HG02571 (cell line): ENCODE measurements around the gene DUSP22.
"Not testable (repeated sequence)": the region's sequence is repeated elsewhere in the genome, so short reads cannot be mapped to it uniquely, and the experiment has no call there.

ENCODE experiments used
- ATAC-seq: cut with Tn5 transposase; IDR thresholded peaks from one replicate; pipeline ENCODE4 v1.9.1; 2021; ENCODE audit warnings: mild to moderate bottlenecking, moderate library complexity; ENCODE audit not compliant: unreplicated experiment

DUSP22 gene

GRCh38 chr6:279341-280029 lies 12.8 kb upstream of the DUSP22 start:
- ATAC-seq: no peak

DNA sequence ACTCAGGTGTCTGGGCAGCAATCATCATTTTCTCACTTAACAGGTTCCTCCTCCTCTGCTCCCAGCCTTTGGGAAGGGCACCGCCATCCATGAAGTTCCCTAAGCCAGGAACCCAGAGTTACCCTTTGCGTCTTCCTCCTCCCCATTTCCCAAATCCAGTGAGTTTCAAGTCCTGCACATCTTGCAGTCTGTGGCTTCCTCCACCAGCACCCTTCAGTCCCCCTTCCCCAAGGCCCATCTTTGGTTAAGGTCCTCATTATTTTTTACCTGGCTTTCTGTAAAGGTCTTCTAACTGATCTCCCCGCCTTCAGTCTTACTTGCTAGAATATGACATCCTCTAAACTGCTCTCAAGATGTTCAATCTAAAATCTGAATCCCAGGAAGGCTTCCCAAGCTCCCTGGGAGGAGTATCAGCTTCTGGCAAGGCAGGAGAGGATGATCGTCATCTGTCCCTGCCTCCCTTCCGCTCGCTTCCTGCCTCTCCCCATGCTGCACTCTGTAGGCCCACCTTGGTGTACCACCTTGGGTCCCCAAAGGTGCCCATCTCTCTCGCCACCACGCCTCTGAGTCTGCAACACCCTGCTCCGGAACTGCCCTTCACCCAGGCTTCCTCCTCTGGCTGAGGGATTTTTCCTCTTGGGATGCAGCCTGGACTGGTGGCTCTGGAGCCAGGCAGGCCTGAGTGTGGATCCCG lies 11.4 kb upstream of the DUSP22 start:
- ATAC-seq: no peak

DNA sequence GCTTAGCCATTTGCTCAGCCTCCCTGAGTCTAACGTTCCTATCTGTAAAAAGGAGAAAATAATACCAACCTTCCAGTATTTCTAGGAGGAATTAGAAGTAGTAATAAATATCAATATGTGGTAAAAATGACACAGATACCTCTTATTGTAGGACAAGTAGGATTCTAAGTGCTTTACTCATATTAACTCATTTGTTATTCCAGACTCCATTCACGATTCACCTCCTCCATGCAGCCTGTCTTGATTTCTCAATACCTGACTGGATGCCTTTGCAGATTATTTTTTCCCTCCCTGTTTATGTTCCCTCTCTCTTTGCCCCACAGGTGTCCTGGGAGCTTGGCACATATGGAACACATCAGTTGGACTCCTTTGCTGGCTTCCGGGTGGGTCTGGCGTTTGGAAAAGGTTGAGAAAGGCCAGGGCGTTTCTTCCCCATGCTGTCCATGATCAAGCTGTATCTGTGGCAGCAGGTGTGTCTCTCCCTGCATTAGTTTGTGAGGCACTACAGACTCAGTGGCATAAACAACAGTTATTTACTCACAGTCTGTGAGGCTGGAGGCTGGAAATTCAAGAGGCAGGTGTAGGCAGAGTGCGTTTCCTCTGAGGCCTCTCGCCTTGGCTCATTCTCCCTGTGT lies 10.7 kb upstream of the DUSP22 start:
- no peak for ATAC-seq

DNA sequence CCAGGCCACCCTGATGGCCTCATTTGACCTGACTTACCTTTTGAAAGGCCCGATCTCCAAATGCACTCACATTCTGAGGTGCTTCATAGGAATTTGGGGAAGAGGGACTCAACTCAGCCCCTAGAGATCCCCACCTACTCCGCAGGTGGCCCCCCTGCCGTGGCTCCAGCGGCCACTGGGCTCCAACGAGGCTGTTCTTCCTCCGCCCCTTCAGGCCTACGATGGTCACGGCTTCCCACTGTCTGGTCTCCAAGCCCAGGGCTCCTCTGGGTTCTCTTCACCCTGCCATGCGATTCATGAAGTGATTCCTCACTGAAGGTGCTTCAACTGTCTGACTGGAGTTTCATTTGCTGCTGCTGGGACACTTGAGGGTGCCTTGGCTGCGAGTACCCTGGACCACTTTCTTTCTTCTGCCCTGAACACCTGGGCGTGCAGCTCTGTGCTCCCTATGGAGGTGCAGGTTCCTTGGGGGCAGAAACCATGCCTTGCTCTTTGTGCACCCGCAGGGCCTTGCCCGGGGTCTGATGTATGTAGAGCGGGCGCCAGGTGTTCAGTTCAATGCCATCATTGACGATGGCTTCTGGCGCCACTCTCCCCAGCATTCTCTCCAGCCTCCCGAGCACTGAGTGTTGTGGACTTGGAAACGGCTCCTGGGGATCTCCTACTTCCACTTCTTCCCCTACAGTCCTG lies 10.0 kb upstream of the DUSP22 start:
- no peak for ATAC-seq

- ATAC-seq: no peak
Observed at GRCh38 chr6:282867-283416, 9.3 kb upstream of the DUSP22 start.

DNA sequence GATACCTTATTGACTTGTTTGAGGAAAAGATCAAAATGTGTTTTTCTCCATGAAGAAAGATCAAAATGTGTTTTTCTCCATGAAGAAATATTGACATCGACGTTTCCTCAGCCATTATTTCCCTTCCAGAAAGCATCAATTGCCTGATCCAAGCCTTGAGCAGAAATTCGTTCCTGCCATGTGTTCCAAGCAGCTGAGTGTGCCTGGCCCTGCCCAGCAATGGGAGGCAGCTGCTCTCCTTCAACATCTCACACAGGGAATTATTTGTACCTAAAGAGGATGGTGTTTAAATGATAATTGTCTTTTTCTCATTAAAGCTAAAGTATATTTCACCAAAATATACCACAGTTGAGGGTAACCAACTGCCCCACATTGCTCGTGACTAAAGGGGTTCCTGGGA lies 7.8 kb upstream of the DUSP22 start:
- ATAC-seq: no peak

- ATAC-seq: no peak
Observed at GRCh38 chr6:285030-285771, 7.1 kb upstream of the DUSP22 start.

GRCh38 chr6:285902-286301 lies 6.4 kb upstream of the DUSP22 start:
- ATAC-seq: not testable (repeated sequence)

GRCh38 chr6:286681-287488 lies 5.4 kb upstream of the DUSP22 start:
- no peak for ATAC-seq

DNA sequence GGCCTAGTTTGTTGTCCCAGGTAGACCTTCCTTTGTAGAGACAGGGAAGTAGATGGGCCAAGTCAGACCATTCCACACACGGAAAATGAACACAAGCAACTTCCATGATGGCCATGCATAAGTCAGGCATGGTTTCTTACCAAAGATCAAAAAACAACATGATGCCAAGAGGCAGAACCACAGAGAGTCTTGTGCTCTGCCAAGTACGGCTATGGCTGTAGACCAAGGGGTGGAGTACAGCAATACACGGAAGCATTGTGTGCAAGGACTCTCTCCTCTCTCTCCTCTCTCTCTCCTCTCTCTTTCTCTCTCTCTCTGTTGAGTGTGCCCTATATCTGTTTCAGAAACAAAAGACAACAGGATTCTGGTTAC lies 4.8 kb upstream of the DUSP22 start:
- ATAC-seq: no peak

GRCh38 chr6:288866-289265 lies 3.4 kb upstream of the DUSP22 start:
- ATAC-seq: no peak

DNA sequence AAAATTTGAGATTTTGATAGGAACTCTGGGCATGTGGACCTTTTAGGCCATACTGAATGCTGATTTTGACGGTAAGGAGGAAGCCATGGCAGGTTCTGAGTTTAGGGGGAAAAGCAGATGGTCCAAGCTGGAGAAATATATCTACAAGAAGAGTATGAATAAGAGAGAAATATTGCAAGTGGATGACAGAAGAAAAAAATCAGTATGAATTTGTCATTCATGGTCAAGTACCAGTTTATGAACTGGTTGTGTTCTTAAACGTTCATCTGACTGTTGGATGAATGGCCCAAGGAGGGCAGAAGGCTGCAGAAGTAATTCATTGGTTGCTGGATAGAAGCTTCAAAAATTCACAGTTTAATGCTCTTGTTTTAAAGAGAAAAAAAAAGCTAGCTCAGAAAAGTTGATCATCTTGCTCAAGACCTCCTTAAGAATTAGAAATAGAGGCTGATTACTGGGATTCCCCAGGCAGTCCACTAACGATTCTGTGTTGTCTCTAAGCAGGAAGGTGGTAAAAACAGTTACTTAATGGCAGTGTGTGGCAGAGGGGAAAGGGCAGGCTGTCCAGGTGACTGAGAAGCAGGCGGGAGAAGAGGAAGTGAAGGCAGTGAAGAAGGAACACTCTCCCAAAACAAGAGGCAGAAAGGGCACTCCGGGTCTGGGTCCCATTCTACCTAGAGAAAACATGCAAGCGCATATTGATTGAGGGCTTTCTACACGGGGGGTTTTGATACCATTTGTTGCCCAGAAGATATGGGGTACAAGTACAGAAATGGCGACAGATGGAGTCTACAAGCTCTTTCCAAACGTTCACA lies 2.0 kb upstream of the DUSP22 start:
- ATAC-seq: no peak

DNA sequence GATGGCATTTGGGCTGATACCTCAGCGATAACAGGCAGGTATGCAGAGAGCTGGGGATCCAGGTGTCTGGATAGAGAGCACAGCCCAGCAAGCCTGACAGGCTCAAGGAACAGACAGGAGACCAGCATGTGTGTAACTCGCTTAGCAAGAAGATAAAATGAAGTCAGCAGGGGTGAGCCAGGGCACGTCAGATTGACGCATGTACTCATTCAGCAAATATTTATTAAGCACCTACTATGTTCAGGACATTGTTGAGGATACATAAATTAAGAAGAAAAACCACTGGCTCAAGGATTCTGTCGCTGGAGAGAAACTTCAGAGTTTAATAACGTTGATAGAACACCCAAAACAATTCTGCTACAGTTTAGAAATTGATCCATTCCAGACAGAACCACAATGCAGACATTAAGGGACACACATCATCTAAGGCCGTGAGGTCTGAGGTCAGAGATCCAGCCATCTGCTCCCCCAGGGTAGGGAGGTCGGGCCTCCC lies 1.0 kb upstream of the DUSP22 start:
- no peak for ATAC-seq

DNA sequence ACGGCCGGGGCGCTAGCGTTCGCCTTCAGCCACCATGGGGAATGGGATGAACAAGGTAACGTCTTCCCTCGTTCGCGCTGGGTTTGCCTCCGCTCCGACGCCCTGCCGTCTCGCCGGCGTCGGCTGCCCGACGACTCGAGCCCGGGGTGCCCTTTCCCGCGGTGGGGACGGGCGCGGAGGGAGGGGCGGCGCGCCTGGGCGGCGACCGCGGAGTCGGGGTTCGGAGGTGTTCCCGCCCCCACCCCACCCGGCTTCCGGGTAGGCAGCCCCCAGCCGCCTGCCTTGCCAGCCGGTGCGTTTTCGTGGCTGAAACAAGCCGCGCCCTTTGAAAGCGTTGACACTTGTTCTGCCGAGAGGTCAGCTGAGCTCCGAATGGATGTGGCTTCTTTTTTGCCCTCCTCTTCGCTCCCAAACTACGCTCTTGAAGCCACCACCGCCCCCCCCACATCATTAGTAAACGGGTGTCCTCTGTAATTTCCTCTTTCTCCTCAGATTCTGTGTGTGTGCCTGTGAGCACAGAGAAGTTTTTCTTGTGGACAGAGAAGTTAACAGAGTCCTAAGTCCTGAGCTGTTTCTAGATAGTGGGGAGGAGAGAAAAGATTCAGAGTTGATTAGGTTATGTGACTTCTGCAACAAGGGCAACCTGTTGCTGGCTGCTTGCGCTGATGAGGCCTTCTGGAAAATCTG lies 362 bp downstream of the DUSP22 start:
- peak; percentile 34 for ATAC-seq

- ATAC-seq: no peak
Observed at GRCh38 chr6:293193-294174, 1.2 kb downstream of the DUSP22 start.

DNA sequence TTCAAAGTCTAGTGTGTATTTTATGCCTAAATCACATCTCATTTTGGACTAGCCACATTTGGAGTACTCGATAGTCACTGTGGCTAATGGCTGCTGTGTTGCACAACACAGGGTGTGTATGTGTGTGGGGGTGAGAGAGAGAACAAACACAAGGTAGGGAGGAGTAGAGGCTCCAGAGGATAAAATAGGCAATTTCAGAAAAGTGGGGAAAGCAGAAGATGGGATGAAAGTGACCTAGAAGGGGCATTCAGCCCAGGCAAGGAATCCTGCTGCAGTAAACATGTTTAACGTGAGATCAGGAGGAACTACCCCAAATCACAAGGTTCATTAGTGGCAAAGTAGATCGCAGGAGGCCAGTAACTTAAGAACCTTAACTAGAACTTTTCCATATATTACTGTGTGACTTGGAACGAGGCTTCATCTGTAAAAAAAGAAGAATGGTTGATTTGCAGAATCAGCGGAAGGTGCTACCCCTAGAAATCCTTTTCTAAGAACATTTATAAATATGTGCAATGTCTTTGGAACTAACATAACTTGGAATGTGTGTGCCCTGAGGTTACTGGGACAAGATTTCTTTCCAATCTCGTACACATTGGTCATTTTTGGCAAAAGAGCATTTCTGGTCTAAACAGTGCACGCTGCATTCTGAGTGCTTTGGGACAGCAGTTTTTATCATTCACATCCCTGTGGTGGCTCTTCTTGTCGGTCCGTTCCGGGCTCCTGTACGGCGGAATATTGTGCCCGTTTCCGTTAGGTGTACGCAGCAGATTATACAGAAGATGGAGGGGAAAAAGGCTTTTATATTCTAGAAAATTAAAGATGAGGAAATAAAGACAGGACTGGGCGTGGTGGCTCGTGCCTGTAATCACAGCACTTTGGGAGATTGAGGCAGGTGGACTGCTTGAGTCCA lies 2.6 kb downstream of the DUSP22 start:
- no peak for ATAC-seq
